A549 (cell line): Measurements from ENCODE around the gene MS4A4A.

Source experiments
- CHD4 ChIP-seq: fragments of 200-600 bp; sonication (generic); IDR thresholded peaks from 2 replicates; pipeline ENCODE4 v1.6.1; 2016; ENCODE audit warnings: antibody characterized with exemption, mild to moderate bottlenecking, borderline replicate concordance
- ESRRA ChIP-seq: fragments of 150-350 bp; IDR thresholded peaks from 2 replicates; pipeline ENCODE4 v1.6.1; 2014; ENCODE audit warnings: mild to moderate bottlenecking, low read length, borderline replicate concordance
- JUNB ChIP-seq: fragments of >200 bp; sonication (Bioruptor Twin); formaldehyde crosslinking; IDR thresholded peaks from 2 replicates; pipeline ENCODE4 v1.6.1; 2016
- KDM5A ChIP-seq: fragments of 200-600 bp; sonication (generic); IDR thresholded peaks from 2 replicates; pipeline ENCODE4 v1.6.1; 2016; ENCODE audit warnings: antibody characterized with exemption, mild to moderate bottlenecking
- MAFK ChIP-seq: fragments of 450-650 bp; IDR thresholded peaks from 2 replicates; pipeline ENCODE4 v1.6.1; 2014; ENCODE audit not compliant: partially characterized antibody
- MYC ChIP-seq: IDR thresholded peaks from 2 replicates; pipeline ENCODE4 v1.6.1; 2012; ENCODE audit warnings: mild to moderate bottlenecking, inconsistent platforms, low read length, improper control_type of control experiment, borderline replicate concordance
- POLR2A ChIP-seq: IDR thresholded peaks from 2 replicates; pipeline ENCODE4 v1.6.1; 2012; ENCODE audit warnings: mild to moderate bottlenecking, low read length
- POLR2AphosphoS2 ChIP-seq: conservative IDR thresholded peaks from 2 replicates; pipeline ENCODE4 v1.6.1; 2012; ENCODE audit warnings: low read length, improper control_type of control experiment, inconsistent platforms
- SMC3 ChIP-seq: fragments of >200 bp; sonication (Bioruptor Twin); formaldehyde crosslinking; IDR thresholded peaks from 3 replicates; pipeline ENCODE4 v1.6.1; 2018; ENCODE audit warnings: inconsistent platforms
- TF ChIP-seq, protein P1 (sequence below): fragments of >200 bp; sonication (Bioruptor Twin); formaldehyde crosslinking; IDR thresholded peaks from 3 replicates; pipeline ENCODE4 v1.5.1; 2016
- TF ChIP-seq, protein P2 (sequence below): IDR thresholded peaks from 2 replicates; pipeline ENCODE4 v1.6.1; 2012
- TF ChIP-seq, protein P3 (sequence below): fragments of >200 bp; sonication (Bioruptor Twin); formaldehyde crosslinking; IDR thresholded peaks from 3 replicates; pipeline ENCODE4 v1.6.1; 2016

DNA sequence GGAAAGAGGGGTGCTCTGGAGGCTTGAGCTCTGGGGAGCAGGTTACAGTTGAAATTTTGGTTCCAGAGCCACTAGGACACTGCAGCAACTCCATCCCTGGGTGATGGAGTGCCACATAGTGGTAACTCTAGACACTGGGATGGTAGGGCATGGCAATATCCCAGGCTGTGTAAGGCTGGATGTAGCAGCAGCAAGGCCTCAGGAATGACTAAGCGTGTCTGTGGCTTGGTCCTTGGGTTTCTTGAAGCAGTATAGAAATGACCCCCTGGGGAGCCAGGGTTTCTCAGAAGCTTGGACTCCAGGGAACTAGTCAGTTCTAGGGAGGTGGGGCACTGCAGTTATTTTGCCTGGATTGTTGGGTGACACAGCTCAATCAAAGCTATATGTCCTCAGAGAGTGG lies 8.1 kb downstream of the MS4A4A start:
- TF ChIP-seq, protein P1, sequence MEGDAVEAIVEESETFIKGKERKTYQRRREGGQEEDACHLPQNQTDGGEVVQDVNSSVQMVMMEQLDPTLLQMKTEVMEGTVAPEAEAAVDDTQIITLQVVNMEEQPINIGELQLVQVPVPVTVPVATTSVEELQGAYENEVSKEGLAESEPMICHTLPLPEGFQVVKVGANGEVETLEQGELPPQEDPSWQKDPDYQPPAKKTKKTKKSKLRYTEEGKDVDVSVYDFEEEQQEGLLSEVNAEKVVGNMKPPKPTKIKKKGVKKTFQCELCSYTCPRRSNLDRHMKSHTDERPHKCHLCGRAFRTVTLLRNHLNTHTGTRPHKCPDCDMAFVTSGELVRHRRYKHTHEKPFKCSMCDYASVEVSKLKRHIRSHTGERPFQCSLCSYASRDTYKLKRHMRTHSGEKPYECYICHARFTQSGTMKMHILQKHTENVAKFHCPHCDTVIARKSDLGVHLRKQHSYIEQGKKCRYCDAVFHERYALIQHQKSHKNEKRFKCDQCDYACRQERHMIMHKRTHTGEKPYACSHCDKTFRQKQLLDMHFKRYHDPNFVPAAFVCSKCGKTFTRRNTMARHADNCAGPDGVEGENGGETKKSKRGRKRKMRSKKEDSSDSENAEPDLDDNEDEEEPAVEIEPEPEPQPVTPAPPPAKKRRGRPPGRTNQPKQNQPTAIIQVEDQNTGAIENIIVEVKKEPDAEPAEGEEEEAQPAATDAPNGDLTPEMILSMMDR: no peak
- TF ChIP-seq ESRRA: no peak
- TF ChIP-seq POLR2A: no peak
- no peak for TF ChIP-seq MYC
- TF ChIP-seq CHD4: no peak
- no peak for TF ChIP-seq SMC3
- no peak for TF ChIP-seq KDM5A
- TF ChIP-seq MAFK: no peak
- TF ChIP-seq, protein P2, sequence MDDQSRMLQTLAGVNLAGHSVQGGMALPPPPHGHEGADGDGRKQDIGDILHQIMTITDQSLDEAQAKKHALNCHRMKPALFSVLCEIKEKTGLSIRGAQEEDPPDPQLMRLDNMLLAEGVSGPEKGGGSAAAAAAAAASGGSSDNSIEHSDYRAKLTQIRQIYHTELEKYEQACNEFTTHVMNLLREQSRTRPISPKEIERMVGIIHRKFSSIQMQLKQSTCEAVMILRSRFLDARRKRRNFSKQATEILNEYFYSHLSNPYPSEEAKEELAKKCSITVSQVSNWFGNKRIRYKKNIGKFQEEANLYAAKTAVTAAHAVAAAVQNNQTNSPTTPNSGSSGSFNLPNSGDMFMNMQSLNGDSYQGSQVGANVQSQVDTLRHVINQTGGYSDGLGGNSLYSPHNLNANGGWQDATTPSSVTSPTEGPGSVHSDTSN: no peak
- TF ChIP-seq, protein P3, sequence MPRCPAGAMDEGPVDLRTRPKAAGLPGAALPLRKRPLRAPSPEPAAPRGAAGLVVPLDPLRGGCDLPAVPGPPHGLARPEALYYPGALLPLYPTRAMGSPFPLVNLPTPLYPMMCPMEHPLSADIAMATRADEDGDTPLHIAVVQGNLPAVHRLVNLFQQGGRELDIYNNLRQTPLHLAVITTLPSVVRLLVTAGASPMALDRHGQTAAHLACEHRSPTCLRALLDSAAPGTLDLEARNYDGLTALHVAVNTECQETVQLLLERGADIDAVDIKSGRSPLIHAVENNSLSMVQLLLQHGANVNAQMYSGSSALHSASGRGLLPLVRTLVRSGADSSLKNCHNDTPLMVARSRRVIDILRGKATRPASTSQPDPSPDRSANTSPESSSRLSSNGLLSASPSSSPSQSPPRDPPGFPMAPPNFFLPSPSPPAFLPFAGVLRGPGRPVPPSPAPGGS: no peak
- TF ChIP-seq POLR2AphosphoS2: no peak
- TF ChIP-seq JUNB: no peak
